HEK293 (cell line): ENCODE data around the gene DOK5.

Source experiments
- ZNF274 ChIP-seq, 2 experiments: fragments of 200-500 bp in 1 of 2; fragments of 450-650 bp in 1 of 2; sonication (Bioruptor generic) in 1 of 2; formaldehyde crosslinking in 1 of 2; IDR thresholded peaks; 2 replicates each; pipeline versions ENCODE4 v1.5.1 to v1.6.1; 2014 to 2016; ENCODE audit warnings: borderline replicate concordance in 1 of 2, inconsistent platforms in 1 of 2, low read length in 1 of 2, missing biosample characterization in 1 of 2, missing genetic modification characterization in 1 of 2
- ZNF335 ChIP-seq: fragments of 450-650 bp; formaldehyde crosslinking; conservative IDR thresholded peaks from 2 replicates; pipeline ENCODE4 v1.5.1; 2016; ENCODE audit warnings: missing biosample characterization, missing genetic modification characterization
- ZNF521 ChIP-seq: fragments of 450-650 bp; formaldehyde crosslinking; IDR thresholded peaks from 2 replicates; pipeline ENCODE4 v1.5.1; 2017; ENCODE audit warnings: missing biosample characterization, mild to moderate bottlenecking, missing genetic modification characterization
- ZNF530 ChIP-seq: fragments of 450-650 bp; formaldehyde crosslinking; IDR thresholded peaks from 2 replicates; pipeline ENCODE4 v1.5.1; 2016; ENCODE audit warnings: low read depth, missing biosample characterization, missing genetic modification characterization
- ZNF558 ChIP-seq: fragments of 450-650 bp; formaldehyde crosslinking; IDR thresholded peaks from 2 replicates; pipeline ENCODE4 v1.5.1; 2016; ENCODE audit warnings: missing biosample characterization, missing genetic modification characterization
- ZNF768 ChIP-seq: fragments of 450-650 bp; formaldehyde crosslinking; IDR thresholded peaks from 2 replicates; pipeline ENCODE4 v1.5.1; 2018; ENCODE audit warnings: missing biosample characterization, mild to moderate bottlenecking, missing genetic modification characterization
- ZNF791 ChIP-seq: fragments of 450-650 bp; formaldehyde crosslinking; IDR thresholded peaks from 2 replicates; pipeline ENCODE4 v1.5.1; 2016; ENCODE audit warnings: missing biosample characterization, missing genetic modification characterization
- ZNF830 ChIP-seq: fragments of 450-650 bp; IDR thresholded peaks from 2 replicates; pipeline ENCODE4 v1.5.0; 2018; ENCODE audit warnings: missing biosample characterization, missing genetic modification characterization, low read depth, mild to moderate bottlenecking, moderate library complexity
- TF ChIP-seq, protein P1 (sequence below): fragments of 450-650 bp; formaldehyde crosslinking; IDR thresholded peaks from 2 replicates; pipeline ENCODE4 v1.5.1; 2016; ENCODE audit warnings: missing biosample characterization, missing genetic modification characterization
- TF ChIP-seq, protein P2 (sequence below): fragments of 450-650 bp; formaldehyde crosslinking; IDR thresholded peaks from 2 replicates; pipeline ENCODE4 v1.5.1; 2016; ENCODE audit warnings: missing biosample characterization, missing genetic modification characterization
- TF ChIP-seq, protein P3 (sequence below): fragments of 450-650 bp; formaldehyde crosslinking; IDR thresholded peaks from 2 replicates; pipeline ENCODE4 v1.5.1; 2016; ENCODE audit warnings: missing biosample characterization, missing genetic modification characterization
- TF ChIP-seq, protein P4 (sequence below): fragments of 450-650 bp; IDR thresholded peaks from 2 replicates; pipeline ENCODE4 v1.5.1; 2018; ENCODE audit warnings: missing biosample characterization, missing genetic modification characterization
- TF ChIP-seq, protein P5 (sequence below): fragments of 450-650 bp; formaldehyde crosslinking; optimal IDR thresholded peaks from 2 replicates; pipeline ENCODE3; 2016; ENCODE audit warnings: missing biosample characterization, mild to moderate bottlenecking, missing genetic modification characterization
- TF ChIP-seq, protein P6 (sequence below): fragments of 450-650 bp; formaldehyde crosslinking; IDR thresholded peaks from 2 replicates; pipeline ENCODE4 v1.5.1; 2016; ENCODE audit warnings: missing biosample characterization, missing genetic modification characterization

DNA sequence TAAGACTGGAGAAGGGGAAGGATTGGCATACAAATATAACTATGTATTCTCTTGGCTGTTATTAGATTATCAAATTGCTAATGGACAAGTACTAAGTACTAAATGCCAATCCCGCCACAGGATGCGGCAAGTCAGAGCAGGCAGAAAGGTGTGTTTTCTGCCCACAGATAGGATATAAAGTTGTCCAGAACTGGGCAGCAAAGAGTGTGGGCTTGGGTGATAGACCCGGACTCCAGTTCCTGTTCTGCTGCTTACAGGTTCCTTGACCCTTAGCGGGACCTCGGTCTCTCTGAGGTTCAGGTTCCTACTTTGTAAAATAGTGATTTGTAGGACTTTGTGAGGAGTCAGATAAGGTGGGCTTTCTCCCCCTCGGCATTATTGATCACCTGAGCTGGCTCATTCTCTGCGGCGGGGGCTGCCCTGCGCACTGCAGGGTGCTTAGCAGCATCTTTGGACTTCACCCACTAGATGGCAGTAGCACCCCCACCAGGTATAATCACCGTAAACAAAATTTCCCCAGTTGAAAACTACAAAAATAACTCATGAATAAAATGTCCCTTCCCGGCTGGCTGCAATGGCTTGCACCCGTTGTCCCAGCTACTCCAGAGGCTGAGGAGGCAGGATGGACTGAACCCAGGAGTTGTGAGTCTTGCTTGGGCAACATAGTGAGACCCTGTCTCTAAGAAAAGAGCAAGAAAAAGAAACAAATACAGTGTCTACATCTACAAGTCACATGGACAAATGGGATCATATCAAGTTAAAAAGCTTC is 193.1 kb downstream of the DOK5 start:
- TF ChIP-seq, protein P1, sequence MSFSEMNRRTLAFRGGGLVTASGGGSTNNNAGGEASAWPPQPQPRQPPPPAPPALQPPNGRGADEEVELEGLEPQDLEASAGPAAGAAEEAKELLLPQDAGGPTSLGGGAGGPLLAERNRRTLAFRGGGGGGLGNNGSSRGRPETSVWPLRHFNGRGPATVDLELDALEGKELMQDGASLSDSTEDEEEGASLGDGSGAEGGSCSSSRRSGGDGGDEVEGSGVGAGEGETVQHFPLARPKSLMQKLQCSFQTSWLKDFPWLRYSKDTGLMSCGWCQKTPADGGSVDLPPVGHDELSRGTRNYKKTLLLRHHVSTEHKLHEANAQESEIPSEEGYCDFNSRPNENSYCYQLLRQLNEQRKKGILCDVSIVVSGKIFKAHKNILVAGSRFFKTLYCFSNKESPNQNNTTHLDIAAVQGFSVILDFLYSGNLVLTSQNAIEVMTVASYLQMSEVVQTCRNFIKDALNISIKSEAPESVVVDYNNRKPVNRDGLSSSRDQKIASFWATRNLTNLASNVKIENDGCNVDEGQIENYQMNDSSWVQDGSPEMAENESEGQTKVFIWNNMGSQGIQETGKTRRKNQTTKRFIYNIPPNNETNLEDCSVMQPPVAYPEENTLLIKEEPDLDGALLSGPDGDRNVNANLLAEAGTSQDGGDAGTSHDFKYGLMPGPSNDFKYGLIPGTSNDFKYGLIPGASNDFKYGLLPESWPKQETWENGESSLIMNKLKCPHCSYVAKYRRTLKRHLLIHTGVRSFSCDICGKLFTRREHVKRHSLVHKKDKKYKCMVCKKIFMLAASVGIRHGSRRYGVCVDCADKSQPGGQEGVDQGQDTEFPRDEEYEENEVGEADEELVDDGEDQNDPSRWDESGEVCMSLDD (tag by site-specific recombination): no peak
- TF ChIP-seq, protein P2, sequence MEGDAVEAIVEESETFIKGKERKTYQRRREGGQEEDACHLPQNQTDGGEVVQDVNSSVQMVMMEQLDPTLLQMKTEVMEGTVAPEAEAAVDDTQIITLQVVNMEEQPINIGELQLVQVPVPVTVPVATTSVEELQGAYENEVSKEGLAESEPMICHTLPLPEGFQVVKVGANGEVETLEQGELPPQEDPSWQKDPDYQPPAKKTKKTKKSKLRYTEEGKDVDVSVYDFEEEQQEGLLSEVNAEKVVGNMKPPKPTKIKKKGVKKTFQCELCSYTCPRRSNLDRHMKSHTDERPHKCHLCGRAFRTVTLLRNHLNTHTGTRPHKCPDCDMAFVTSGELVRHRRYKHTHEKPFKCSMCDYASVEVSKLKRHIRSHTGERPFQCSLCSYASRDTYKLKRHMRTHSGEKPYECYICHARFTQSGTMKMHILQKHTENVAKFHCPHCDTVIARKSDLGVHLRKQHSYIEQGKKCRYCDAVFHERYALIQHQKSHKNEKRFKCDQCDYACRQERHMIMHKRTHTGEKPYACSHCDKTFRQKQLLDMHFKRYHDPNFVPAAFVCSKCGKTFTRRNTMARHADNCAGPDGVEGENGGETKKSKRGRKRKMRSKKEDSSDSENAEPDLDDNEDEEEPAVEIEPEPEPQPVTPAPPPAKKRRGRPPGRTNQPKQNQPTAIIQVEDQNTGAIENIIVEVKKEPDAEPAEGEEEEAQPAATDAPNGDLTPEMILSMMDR: no peak
- no peak for TF ChIP-seq ZNF558 (tag by site-specific recombination)
- no peak for TF ChIP-seq ZNF791
- TF ChIP-seq, protein P3, sequence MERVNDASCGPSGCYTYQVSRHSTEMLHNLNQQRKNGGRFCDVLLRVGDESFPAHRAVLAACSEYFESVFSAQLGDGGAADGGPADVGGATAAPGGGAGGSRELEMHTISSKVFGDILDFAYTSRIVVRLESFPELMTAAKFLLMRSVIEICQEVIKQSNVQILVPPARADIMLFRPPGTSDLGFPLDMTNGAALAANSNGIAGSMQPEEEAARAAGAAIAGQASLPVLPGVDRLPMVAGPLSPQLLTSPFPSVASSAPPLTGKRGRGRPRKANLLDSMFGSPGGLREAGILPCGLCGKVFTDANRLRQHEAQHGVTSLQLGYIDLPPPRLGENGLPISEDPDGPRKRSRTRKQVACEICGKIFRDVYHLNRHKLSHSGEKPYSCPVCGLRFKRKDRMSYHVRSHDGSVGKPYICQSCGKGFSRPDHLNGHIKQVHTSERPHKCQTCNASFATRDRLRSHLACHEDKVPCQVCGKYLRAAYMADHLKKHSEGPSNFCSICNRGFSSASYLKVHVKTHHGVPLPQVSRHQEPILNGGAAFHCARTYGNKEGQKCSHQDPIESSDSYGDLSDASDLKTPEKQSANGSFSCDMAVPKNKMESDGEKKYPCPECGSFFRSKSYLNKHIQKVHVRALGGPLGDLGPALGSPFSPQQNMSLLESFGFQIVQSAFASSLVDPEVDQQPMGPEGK (tag by site-specific recombination): no peak
- no peak for TF ChIP-seq ZNF530 (tag by site-specific recombination)
- TF ChIP-seq, protein P4, sequence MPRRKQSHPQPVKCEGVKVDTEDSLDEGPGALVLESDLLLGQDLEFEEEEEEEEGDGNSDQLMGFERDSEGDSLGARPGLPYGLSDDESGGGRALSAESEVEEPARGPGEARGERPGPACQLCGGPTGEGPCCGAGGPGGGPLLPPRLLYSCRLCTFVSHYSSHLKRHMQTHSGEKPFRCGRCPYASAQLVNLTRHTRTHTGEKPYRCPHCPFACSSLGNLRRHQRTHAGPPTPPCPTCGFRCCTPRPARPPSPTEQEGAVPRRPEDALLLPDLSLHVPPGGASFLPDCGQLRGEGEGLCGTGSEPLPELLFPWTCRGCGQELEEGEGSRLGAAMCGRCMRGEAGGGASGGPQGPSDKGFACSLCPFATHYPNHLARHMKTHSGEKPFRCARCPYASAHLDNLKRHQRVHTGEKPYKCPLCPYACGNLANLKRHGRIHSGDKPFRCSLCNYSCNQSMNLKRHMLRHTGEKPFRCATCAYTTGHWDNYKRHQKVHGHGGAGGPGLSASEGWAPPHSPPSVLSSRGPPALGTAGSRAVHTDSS (tag by site-specific recombination): no peak
- TF ChIP-seq ZNF274 (IDR thresholded peaks at IDR 0.05; ENCODE audit: low read length): no peak
- TF ChIP-seq ZNF274 (tag by site-specific recombination; IDR thresholded peaks at IDR 0.05; ENCODE audit: borderline replicate concordance): no peak
- TF ChIP-seq ZNF335 (tag by site-specific recombination): no peak
- no peak for TF ChIP-seq ZNF521
- TF ChIP-seq, protein P5, sequence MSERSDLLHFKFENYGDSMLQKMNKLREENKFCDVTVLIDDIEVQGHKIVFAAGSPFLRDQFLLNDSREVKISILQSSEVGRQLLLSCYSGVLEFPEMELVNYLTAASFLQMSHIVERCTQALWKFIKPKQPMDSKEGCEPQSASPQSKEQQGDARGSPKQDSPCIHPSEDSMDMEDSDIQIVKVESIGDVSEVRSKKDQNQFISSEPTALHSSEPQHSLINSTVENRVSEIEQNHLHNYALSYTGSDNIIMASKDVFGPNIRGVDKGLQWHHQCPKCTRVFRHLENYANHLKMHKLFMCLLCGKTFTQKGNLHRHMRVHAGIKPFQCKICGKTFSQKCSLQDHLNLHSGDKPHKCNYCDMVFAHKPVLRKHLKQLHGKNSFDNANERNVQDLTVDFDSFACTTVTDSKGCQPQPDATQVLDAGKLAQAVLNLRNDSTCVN: no peak
- TF ChIP-seq, protein P6, sequence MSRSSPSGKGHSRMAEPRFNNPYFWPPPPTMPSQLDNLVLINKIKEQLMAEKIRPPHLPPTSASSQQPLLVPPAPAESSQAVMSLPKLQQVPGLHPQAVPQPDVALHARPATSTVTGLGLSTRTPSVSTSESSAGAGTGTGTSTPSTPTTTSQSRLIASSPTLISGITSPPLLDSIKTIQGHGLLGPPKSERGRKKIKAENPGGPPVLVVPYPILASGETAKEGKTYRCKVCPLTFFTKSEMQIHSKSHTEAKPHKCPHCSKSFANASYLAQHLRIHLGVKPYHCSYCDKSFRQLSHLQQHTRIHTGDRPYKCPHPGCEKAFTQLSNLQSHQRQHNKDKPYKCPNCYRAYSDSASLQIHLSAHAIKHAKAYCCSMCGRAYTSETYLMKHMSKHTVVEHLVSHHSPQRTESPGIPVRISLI (tag by site-specific recombination): no peak
- TF ChIP-seq ZNF830: no peak
- TF ChIP-seq ZNF768: no peak
